ENCODE measurements around the gene SETD2.
A peak's percentile ranks its signal among the peaks of the same experiment; 100 is the strongest.
"Not testable (repeated sequence)": the region's sequence is repeated elsewhere in the genome, so short reads cannot be mapped to it uniquely, and the experiment has no call there.

Gene SETD2

GRCh38 chr3:47164007-47164881, at the start of gene SETD2:
Gene SETD2, minus strand, starts transcription at chr3:47164113. Its CDS starts 189 bp downstream, at chr3:47163924.
- DNase-seq: peak; percentile 94

- no peak for DNase-seq
Observed at GRCh38 chr3:47210863-47211405, 47.0 kb upstream of the SETD2 start.

- not testable (repeated sequence) for DNase-seq
Observed at GRCh38 chr3:47206022-47206421, 42.1 kb upstream of the SETD2 start.

GRCh38 chr3:47204875-47205274, 41.0 kb upstream of the SETD2 start:
- no peak for DNase-seq

DNA sequence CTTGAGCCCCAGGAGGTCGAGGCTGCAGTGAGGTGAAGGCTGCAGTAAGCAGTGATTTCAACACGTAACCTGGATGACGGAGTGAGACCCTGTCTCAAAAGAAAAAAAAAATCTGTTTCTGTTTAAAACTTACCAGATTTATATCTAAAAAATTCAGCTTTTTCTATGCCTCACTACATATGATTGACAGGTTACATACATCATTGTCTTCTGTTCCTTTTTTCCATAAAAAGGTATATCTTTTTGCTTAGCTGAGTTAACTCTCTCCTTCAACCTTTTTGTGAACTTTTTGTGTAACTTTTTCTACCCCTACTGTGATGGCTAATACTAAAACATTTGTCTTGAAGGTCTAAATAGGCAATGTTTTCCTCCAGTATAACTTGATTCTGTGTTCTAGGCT, 38.6 kb upstream of the SETD2 start:
- no peak for DNase-seq

DNA sequence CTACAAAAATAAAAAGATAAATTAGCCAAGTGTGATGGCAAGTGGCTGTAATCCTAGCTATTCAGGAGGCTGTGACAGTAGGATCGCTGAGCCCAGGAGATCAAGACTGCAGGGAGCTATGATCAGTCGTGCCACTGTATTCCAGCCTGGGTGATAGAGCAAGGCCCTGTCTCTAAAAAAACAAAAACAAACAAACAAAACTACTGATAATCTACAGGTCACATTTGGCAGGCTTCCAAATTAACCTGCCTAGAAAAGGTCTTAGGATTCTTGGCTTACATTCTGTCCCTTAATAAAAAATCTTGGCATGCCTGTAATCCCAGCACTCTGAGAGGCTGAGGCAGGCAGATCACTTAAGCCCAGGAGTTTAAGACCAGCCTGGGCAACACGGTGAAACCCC, 33.4 kb upstream of the SETD2 start:
- no peak for DNase-seq

- no peak for DNase-seq
Observed at GRCh38 chr3:47194994-47195393, 31.1 kb upstream of the SETD2 start.

GRCh38 chr3:47193871-47194859, 30.3 kb upstream of the SETD2 start:
- DNase-seq: peak; percentile 24

- DNase-seq: no peak
Observed at GRCh38 chr3:47186285-47186684, 22.4 kb upstream of the SETD2 start.

- DNase-seq: not testable (repeated sequence)
Observed at GRCh38 chr3:47181685-47182084, 17.8 kb upstream of the SETD2 start.

- not testable (repeated sequence) for DNase-seq
Observed at GRCh38 chr3:47180011-47180410, 16.1 kb upstream of the SETD2 start.

GRCh38 chr3:47176582-47176981, 12.7 kb upstream of the SETD2 start:
- no peak for DNase-seq

- DNase-seq: peak; percentile 29
Observed at GRCh38 chr3:47163169-47164006, 525 bp downstream of the SETD2 start.

DNA sequence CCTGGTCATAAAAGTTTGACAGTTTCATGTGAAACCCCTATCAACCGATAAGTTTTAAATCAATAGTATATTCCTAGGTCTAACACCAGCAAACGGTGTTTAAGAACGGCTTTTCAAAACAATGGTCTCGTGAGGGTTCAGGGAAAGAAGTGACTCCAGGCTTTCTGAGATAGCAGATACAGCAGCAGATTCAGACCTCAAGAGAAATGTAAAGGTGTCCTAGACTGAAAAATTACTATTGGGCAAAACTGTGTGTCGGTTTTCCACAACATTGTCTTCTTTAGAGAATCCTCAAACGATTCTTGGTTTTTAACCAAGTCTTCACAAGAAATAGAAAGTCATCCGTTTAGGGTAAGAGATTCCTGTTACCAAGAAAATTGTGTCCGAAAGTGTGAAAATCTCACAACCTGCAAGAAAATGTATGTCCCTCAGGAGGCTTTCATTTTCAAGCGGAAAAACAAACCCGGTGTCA, 1.2 kb downstream of the SETD2 start:
- DNase-seq: peak; percentile 4

DNA sequence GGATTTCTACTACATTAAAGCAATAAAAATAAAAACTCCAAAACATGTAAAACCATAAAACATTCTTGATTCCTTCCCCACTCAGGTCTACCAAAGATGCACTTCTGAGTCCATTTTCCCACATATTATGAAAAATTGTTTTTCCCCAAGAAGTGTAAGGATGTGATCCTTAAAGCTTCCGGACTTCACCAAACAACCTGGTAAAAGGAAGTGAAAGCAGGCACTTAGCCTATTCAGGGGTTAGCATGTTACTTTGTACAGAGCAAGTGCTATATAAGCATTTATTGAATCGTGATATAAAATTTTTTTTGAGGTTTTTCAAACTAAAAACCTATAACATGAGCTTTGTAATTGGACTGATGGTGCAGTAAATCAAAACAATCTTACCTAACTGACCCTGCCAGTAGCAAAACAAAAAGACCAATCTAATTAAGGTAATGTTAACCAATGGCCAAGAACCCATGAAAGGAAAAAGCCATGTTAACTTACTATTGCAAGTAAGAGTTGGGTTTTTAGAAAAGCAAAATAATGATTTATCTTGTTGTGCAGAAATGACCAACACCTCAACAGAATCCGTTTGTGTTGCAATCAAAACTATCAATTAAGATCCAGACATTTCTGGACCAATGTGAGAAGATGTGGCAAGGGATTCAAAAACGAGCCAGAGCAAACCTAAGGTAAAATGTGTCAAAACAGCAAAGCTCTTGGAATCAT, 1.8 kb downstream of the SETD2 start:
- DNase-seq: no peak

DNA sequence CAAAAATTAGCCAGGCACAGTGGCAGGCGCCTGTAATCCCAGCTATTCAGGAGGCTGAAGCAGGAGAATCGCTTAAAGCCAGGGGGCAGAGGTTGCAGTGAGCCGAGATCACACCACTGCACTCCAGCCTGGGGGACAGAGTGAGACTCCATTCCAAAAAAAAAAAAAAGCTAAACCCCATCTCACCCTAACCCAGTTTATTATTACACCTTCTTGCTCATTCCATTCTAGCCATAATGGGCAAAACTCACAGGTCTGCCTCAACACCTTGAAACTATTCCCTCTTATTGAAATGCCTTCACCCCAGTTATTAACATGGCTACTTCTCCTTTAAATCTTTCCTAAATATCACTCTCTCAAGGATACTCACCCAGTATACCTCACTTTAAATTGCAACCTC, 4.1 kb downstream of the SETD2 start:
- no peak for DNase-seq

DNA sequence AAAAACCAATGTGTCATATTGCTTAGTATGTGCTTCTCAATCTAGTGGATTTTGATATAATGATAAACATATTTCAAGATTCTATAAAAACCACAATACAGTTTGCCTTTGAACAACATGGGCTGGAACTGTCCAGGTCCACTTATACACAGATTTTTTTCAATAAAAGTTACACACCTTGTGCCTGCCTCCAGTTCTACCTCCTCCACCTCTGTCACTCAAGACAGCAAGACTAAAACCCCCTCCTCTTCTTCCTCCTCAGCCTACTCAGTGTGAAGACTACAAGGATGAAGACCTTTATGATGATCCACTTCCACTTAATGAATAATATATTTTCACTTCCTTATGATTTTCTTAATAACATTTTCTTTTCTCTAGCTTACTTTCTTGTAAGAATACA, 5.7 kb downstream of the SETD2 start:
- no peak for DNase-seq

DNA sequence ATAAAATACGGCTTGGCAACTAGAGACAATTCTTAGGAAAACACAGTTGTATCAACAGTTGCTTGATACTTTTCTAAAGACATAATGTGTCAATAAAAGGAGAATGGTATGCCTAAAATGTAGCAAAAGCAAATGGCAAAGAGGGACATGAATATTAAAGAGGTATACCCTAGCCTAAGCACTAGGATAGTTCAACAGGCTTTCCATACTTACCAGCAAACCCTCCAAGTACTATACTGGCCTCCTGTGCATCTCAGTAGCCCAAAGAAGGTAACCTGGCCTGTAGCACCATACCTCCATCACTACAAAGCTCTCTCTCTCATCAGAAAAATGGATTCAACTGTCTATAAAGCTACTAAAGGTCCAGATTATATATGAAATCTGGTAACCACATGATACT, 7.5 kb downstream of the SETD2 start:
- no peak for DNase-seq

DNA sequence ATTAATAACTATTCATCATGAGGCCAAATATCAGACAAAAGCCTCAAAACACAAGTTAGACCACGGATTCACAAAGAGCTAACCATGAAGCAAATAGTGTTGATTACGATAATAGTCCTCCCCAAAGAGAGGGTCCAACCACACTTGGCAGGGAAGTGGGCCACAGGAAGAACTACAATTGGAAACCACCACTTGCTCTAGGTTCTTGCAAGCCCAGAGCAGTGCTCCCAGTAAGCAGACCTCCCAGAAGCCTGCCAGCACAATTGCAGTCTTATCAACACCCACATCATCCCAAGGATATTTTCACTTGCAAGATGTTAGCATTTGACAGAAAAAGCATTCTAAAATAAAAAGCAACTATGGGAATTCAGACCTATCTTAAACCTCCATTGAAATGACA, 11.3 kb downstream of the SETD2 start:
- DNase-seq: no peak

DNA sequence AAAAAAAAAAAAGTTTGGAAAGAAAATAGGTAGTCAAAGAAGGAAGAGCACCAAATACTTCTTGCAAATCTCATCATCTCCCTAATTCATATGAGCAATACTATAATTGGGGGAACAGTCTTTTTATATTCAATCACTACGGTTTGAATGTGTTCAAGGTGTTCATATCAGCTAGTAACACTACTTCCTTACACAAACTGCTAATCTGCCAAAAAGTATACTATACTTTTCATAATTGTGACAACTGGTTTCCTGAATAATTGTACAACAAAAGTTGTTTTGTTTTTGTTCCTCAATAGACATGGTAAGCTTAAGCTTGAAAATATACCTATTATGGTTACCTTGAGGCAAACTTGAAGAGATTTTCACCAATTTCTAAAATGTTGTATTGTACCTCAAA, 12.1 kb downstream of the SETD2 start:
- no peak for DNase-seq

GRCh38 chr3:47149339-47149933, 14.5 kb downstream of the SETD2 start:
- no peak for DNase-seq

All from fibroblast of skin of right biceps (primary cell).